Fibroblast of peridontal ligament (primary cell): ENCODE results near the gene BICDL2.
A peak's percentile ranks its signal among the peaks of the same experiment; 100 is the strongest.
"Not testable (repeated sequence)": the region's sequence is repeated elsewhere in the genome, so short reads cannot be mapped to it uniquely, and the experiment has no call there.

Experiments
- DNase-seq: peaks from one replicate; pipeline ENCODE4 v3.0.0-alpha.2; 2010; ENCODE audit errors: extremely low read depth

The BICDL2 gene

GRCh38 chr16:3065069-3065741 lies 28.5 kb upstream of the BICDL2 start, which contains the start of gene IL32:
Gene IL32 (plus strand): TSS chr16:3065640. CDS start chr16:3065812, 172 bp downstream.
- DNase-seq: peak; percentile 33

- DNase-seq: no peak
These were observed 27.1 kb upstream of the BICDL2 start for GRCh38 chr16:3063625-3064386.

- DNase-seq: no peak
These were observed 25.8 kb upstream of the BICDL2 start for GRCh38 chr16:3062553-3062952.

GRCh38 chr16:3060339-3061127 lies 23.8 kb upstream of the BICDL2 start:
- no peak for DNase-seq

- no peak for DNase-seq
These were observed 23.0 kb upstream of the BICDL2 start for GRCh38 chr16:3059723-3060242.

- peak; percentile 64 for DNase-seq
These were observed 22.4 kb upstream of the BICDL2 start for GRCh38 chr16:3059041-3059722.

- DNase-seq: peak; percentile 13
These were observed 21.6 kb upstream of the BICDL2 start for GRCh38 chr16:3058139-3059030.

- no peak for DNase-seq
These were observed 20.7 kb upstream of the BICDL2 start for GRCh38 chr16:3057181-3058138.

GRCh38 chr16:3056336-3057180 lies 19.8 kb upstream of the BICDL2 start:
- DNase-seq: no peak

GRCh38 chr16:3055734-3056115 lies 19.0 kb upstream of the BICDL2 start:
- not testable (repeated sequence) for DNase-seq

GRCh38 chr16:3054965-3055733 lies 18.4 kb upstream of the BICDL2 start:
- no peak for DNase-seq

GRCh38 chr16:3053330-3053710 lies 16.6 kb upstream of the BICDL2 start:
- not testable (repeated sequence) for DNase-seq

- not testable (repeated sequence) for DNase-seq
These were observed 16.0 kb upstream of the BICDL2 start for GRCh38 chr16:3052571-3053329.

GRCh38 chr16:3051494-3051893 lies 14.8 kb upstream of the BICDL2 start:
- no peak for DNase-seq

- no peak for DNase-seq
These were observed 14.3 kb upstream of the BICDL2 start for GRCh38 chr16:3051009-3051408.

GRCh38 chr16:3050487-3050886 lies 13.7 kb upstream of the BICDL2 start:
- no peak for DNase-seq

- no peak for DNase-seq
These were observed 13.3 kb upstream of the BICDL2 start for GRCh38 chr16:3049921-3050481.
